GM10248 (cell line): Measurements from ENCODE around the gene EFCAB8.

Experiments
- CTCF ChIA-PET: fragments of 300-600 bp; sonication (Branson Sonifier 250); formaldehyde crosslinking; extraction: SDS; loops from one replicate; lab custom pipeline; 2021; ENCODE audit warnings: antibody characterized with exemption; lab: Yijun Ruan, JAX
- POLR2A ChIA-PET: fragments of 350-650 bp; sonication (Branson Sonifier 250); formaldehyde crosslinking; extraction: SDS; loops from one replicate; lab custom pipeline; 2020; ENCODE audit warnings: antibody characterized with exemption; lab: Yijun Ruan, JAX
- DNase-seq: peaks from one replicate; pipeline ENCODE4 v3.0.0; 2012; ENCODE audit errors: extremely low spot score
- TF ChIP-seq, protein P1 (sequence below): IDR thresholded peaks from 2 replicates; pipeline ENCODE4 v1.5.1; 2012; ENCODE audit warnings: mild to moderate bottlenecking, low read depth; ENCODE audit errors: extremely low read depth, missing control alignments, control extremely low read depth

The EFCAB8 gene

DNA sequence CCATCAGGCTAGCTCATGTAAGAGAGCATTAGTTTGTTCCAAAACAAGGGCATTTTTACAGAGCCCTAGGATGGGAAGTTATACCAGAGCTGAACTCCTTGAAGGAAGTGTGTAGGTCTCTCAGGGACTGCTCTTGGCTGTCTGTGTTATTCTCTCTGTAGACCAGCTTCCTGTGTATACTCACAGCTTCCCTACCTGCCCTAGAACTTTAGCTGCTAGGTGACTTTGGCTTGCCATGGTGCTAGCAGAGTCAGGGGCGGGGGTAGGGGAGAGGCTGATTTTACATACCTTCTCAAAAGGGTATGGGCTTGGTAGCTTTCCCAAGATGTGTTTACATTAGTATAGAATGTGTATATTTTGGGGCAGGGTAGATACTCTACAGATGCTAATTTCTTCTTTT is 21.6 kb upstream of the EFCAB8 start:
- no peak for DNase-seq
- TF ChIP-seq, protein P1, sequence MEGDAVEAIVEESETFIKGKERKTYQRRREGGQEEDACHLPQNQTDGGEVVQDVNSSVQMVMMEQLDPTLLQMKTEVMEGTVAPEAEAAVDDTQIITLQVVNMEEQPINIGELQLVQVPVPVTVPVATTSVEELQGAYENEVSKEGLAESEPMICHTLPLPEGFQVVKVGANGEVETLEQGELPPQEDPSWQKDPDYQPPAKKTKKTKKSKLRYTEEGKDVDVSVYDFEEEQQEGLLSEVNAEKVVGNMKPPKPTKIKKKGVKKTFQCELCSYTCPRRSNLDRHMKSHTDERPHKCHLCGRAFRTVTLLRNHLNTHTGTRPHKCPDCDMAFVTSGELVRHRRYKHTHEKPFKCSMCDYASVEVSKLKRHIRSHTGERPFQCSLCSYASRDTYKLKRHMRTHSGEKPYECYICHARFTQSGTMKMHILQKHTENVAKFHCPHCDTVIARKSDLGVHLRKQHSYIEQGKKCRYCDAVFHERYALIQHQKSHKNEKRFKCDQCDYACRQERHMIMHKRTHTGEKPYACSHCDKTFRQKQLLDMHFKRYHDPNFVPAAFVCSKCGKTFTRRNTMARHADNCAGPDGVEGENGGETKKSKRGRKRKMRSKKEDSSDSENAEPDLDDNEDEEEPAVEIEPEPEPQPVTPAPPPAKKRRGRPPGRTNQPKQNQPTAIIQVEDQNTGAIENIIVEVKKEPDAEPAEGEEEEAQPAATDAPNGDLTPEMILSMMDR, result no peak
- ChIA-PET CTCF (no interaction called here), POLR2A (interaction anchor here (0.6 kb wide), 1 partner anchor 976 kb away, joined by 3 read pairs; no protein-coding TSS in a partner anchor)

DNA sequence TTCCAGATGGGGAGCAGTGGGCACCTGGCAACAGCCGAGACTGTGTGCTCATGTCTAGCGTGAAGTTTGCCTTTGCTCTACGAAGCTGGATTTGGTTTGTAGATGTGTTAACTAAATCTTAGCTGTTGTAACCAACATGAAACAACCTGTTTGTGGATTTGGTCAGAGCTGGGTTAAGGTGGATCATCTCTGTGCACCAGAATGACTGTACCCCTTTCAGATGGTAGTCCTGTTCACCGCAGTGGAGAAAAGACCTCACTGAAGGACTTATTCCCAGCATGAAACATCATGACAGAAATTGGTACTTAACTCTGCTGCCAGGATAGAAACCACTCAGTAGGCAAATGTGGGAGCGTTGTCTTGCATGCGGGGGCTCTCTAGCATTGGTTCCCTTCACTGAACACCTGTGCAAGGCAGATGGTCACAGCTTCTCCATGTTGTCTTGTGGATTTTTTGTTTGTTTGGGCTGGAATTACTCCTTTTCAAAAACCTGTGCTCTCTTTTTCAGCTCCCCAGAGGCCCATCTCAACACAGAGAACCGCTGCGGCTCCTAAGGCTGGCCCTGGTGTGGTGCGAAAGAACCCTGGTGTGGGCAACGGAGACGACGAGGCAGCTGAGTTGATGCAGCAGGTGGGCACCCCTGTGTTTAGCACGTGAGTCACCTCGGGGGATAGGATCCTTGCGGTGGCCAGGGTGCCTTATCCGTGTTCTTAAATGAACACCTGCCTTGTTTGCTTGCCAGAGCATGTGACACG is 19.3 kb upstream of the EFCAB8 start:
- CTCF ChIA-PET, result interaction anchor here (1.0 kb wide), 1 partner anchor 19 kb away, joined by 3 read pairs; no protein-coding TSS in a partner anchor
- POLR2A ChIA-PET, result no interaction called here
- TF ChIP-seq, protein P1, result no peak
- no peak for DNase-seq

DNA sequence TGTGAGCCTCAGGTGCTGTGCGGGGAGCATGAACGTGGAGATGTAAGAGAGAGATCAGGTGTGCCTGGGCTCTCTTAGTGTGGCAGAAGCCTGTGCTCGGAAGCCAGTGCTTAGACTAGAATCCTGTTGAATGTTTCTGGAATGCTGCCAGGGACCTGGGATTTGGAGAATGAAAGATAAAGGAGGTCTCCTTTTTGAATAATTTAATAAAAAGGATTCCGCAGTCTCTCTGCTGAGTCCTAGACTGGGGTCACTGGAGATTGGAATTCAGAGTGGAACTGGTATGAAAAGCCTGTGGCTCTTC is 18.8 kb upstream of the EFCAB8 start:
- no peak for DNase-seq
- CTCF ChIA-PET, result no interaction called here
- TF ChIP-seq, protein P1, result no peak
- POLR2A ChIA-PET, result no interaction called here

DNA sequence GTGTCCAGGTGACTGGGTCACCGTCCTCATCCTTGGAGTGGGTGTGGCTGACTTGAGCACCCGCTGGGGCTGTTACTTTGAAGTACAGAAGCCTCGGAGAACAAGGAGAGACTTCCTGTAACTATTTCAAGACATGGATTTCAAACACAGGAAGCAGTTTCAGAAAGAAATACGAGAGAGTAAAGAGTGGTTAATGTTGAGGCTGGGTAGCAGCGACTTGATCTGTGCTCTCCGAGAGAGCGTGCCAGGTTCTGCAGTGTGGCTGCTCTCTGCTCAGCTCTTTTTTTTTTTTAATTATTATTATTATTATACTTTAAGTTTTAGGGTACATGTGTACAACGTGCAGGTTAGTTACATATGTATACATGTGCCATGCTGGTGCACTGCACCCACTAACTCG is 17.5 kb upstream of the EFCAB8 start:
- TF ChIP-seq, protein P1, result no peak
- ChIA-PET POLR2A (no interaction called here), CTCF (no interaction called here)
- DNase-seq, result no peak

DNA sequence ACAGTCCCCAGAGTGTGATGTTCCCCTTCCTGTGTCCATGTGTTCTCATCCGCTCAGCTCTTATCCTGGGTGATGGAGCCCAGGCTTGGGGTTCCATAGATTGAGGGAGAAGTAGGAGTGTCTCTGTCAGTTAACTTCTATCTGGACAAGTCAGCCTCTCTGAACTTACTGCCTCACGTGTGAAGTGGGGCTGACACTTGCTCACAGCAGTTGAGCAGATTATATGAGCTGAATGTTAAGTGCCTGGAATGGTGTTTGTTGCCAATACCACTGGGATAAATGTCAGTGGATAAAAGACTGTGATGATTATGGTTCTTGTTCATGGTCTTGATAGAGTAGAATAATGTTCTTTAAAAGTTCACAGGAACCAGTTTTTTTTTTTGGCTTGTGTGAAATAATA is 17.1 kb upstream of the EFCAB8 start:
- TF ChIP-seq, protein P1, result no peak
- ChIA-PET POLR2A (no interaction called here), CTCF (no interaction called here)
- DNase-seq, result no peak

DNA sequence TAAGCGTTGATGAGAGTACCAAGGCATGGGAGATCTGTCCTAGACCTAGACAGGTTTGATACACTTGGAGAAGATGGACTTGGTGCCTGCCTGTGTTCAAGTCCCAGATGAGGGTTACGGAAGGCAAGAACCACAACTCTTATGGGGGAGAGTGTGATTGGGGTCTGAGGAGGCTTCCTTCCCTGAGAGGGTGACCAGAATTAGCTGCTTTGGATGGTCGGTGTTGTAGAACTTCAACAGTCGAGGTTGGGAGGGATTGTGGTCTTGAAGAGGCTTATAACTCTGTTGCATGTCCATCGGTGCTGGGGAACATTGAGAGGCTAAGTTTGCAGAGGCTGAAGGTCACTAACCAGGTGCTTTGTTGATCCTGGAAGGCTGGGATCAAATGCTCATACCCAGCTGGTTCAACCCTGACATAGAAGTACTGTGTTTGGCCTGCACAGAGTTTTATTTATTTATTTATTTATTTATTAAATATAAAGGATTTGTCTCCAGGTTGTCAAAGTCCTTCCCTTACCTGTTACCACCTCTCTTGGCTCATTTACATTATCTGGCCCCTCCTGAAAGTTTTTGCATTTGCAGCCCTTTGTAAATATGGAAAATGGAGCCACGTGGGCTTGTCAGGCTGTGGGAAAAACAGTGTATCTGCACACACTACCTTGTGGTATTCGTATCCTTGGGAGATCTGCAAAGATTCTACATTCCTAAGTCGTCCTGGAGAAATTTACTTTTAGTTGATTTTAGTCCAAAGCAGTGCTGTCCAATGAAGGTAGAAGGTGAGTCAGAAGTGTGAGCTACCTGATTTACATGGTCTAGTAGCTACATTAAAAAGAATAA is 15.8 kb upstream of the EFCAB8 start:
- DNase-seq, result no peak
- CTCF ChIA-PET, result interaction anchor here (0.8 to 1.4 kb wide), 3 partner anchors 13 to 65 kb away, joined by 3 read pairs; no protein-coding TSS in a partner anchor
- TF ChIP-seq, protein P1, result no peak
- POLR2A ChIA-PET, result no interaction called here
